Measurements from ENCODE around the gene POLE2. TPM values are rescaled to one million over a fixed set of nuclear protein-coding genes. Genes with fewer than 3 reads are reported as not detected.
"Not testable (repeated sequence)": the region's sequence is repeated elsewhere in the genome, so short reads cannot be mapped to it uniquely, and the experiment has no call there.

Gene POLE2
- total and polyA plus RNA-seq, 11 donors: 0.25 to 3.4 (median 0.96) TPM; not detected in 1

DNA sequence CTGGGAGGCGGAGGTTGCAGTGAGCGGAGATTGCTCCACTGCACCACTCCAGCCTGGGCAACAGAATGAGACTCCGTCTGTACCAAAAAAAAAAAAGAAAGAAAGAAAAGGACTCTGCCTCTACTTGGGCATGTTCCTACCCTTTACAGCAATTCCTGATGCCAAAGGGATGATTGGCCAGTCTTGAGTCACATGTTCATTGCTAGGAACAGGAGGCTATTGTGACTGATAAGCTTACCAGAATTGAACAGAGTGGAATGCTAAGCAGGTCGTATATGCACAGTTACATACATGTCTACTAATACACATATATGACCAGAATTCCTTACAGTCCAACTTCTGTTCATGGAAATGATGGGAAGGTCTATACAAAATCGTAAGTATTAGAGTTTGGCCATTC, 39.2 kb upstream of the POLE2 start:
- Histone ChIP-seq H3K4me1 (no peaks in the 10 kb centered on the region), H3K36me3 (peaks cover 0 to 96% (median 40%) of the 10 kb centered on the region in 9 donors), H3K27ac (no peak overlapping the region), H3K27me3 (no peaks in the 10 kb centered on the region), H3K4me3 (no peak overlapping the region), H3K9me3 (no peaks in the 10 kb centered on the region)
- no peak for TF ChIP-seq POLR2A (IDR thresholded peaks at IDR 0.05)
- TF ChIP-seq, protein P1, sequence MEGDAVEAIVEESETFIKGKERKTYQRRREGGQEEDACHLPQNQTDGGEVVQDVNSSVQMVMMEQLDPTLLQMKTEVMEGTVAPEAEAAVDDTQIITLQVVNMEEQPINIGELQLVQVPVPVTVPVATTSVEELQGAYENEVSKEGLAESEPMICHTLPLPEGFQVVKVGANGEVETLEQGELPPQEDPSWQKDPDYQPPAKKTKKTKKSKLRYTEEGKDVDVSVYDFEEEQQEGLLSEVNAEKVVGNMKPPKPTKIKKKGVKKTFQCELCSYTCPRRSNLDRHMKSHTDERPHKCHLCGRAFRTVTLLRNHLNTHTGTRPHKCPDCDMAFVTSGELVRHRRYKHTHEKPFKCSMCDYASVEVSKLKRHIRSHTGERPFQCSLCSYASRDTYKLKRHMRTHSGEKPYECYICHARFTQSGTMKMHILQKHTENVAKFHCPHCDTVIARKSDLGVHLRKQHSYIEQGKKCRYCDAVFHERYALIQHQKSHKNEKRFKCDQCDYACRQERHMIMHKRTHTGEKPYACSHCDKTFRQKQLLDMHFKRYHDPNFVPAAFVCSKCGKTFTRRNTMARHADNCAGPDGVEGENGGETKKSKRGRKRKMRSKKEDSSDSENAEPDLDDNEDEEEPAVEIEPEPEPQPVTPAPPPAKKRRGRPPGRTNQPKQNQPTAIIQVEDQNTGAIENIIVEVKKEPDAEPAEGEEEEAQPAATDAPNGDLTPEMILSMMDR (IDR thresholded peaks at IDR 0.05): no peak
- DNase-seq: no peak
- intact Hi-C loops (cut with DNase I): no loop called here
- no peak for ATAC-seq
- WGBS, 4 donors: 86 to 91% (median 88%) methylated on average over 5 of the region's 5 CpGs

DNA sequence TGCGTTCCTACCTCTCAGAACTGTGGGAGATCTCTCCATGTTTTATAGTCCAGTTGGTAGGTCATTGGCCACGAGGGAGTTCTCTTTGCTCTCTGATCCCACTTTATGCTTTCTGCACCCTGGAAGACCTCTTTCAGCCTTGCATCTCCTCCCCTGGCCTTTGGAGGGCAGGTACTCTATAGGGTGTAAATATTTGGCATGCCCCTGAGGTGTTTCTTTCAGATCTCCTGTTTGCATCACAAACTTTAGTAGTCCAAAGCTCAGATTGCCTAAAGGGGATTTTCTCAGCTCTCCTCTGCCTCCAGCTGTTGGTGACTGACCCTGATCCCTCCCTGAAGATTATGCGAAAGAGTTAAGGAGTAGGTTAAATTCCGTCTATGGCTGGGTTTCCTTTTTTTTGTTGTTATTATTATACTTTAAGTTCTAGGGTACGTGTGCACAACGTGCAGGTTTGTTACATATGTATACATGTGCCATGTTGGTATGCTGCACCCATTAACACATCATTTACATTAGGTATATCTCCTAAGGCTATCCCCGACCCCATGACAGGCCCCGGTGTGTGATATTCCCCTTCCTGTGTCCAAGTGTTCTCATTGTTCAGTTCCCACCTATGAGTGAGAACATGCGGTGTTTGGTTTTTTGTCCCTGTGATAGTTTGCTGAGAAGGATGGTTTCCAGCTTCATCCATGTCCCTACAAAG, 33.9 kb upstream of the POLE2 start:
- intact Hi-C loops (cut with DNase I); ATAC-seq; H3K27ac ChIP-seq; H3K4me3 ChIP-seq; H3K9me3 ChIP-seq; DNase-seq; H3K4me1 ChIP-seq; H3K27me3 ChIP-seq: not testable (repeated sequence)
- 88 to 90% (median 89%) methylated on average over 9 of the region's 9 CpGs for WGBS, 4 donors
- H3K36me3 ChIP-seq: peaks cover 0 to 93% (median 29%) of the 10 kb centered on the region in 9 donors

DNA sequence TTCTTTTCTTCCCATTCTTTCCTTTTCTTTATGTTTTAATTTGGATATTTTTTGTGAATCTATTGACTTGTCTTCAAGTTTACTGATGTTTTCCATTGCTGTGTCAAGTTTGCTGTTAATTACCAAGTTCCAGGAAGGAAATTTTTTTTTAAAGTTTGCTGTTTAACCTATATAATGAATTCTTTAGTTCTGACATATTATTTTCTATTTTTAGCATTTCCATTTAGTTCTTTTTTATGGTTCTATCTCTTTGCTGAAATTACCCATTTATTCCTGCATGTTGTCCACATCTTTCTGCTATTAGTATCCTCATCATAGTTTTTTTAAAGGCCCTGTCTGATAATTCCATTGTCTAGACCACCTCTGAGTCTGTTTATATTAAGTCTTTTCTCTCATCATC, 32.7 kb upstream of the POLE2 start:
- Histone ChIP-seq H3K36me3 (peaks cover 0 to 88% (median 22%) of the 10 kb centered on the region in 9 donors), H3K9me3 (no peaks in the 10 kb centered on the region)
- intact Hi-C loops (cut with DNase I): no loop called here

DNA sequence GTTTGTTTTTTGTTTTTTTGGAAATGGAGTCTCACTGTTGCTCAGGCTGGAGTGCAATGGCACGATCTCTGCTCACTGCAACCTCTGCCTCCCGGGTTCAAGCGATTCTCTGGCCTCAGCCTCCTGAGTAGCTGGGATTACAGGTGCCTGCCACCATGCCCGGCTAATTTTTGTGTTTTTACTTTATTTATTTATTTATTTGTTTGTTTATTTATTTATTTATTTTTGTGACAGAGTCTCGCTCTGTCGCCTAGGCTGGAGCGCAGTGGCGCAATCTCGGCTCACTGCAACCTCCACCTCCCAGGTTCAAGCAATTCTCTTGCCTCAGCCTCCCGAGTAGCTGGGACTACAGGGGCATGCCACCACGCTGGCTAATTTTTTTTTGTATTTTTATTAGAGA, 23.0 kb upstream of the POLE2 start:
- H3K27me3 ChIP-seq; H3K4me1 ChIP-seq; H3K9me3 ChIP-seq; DNase-seq; H3K4me3 ChIP-seq; intact Hi-C loops (cut with DNase I); ATAC-seq; H3K27ac ChIP-seq: not testable (repeated sequence)
- 96 to 97% (median 97%) methylated on average over 11 of the region's 11 CpGs for WGBS, 4 donors
- peaks cover 0 to 64% (median 18%) of the 10 kb centered on the region in 9 donors for H3K36me3 ChIP-seq

More for the DNA sequence above, 32.7 kb upstream of the POLE2 start:
- Histone ChIP-seq H3K27ac (no peak overlapping the region), H3K4me3 (no peak overlapping the region), H3K27me3 (no peaks in the 10 kb centered on the region), H3K4me1 (no peaks in the 10 kb centered on the region)
- DNase-seq (no peak), ATAC-seq (no peak)
- TF ChIP-seq, protein P1 (IDR thresholded peaks at IDR 0.05): no peak
- TF ChIP-seq POLR2A (IDR thresholded peaks at IDR 0.05): no peak

DNA sequence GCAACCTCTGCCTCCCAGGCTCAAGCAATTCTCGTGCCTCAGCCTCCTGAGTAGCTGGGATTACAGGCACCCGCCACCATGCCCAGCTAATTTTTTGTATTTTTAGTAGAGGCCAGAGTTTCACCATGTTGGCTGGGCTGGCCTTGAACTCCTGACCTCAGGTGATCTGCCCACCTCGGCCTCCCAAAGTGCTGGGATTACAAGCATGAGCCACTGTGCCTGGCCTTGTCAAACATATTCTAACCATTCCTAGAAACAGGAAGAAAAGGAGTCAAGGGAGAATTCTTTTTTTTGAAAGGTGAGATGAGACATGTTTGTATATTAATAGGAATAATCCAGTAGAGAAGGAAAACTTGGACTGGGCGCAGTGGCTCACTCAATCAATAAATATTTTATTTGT, 16.5 kb upstream of the POLE2 start:
- H3K36me3 ChIP-seq: peaks cover 0 to 21% (median 9%) of the 10 kb centered on the region in 9 donors
- H3K4me1 ChIP-seq; H3K27me3 ChIP-seq; H3K4me3 ChIP-seq; H3K9me3 ChIP-seq; DNase-seq; intact Hi-C loops (cut with DNase I); H3K27ac ChIP-seq; ATAC-seq: not testable (repeated sequence)
- WGBS, 4 donors: 89 to 95% (median 91%) methylated on average over 4 of the region's 4 CpGs

DNA sequence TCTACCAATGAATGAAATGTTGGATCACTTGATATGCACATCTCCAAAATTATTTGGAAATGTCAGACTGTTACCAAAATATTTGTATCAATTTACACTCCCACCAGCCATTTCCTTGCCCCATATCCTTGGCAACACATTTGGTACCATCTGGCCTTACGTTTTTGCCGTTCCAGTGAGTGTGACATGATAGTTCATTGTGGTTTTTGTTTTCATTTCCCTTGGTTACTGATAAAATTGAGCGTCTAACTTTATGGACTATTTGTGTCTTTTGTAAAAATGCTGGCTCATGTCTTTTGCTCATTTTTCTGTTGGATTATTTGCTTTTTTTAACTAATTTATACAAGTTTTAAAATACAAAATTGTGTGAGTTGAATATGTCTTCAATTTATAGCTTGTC, 16.0 kb upstream of the POLE2 start:
- no peak overlapping the region for H3K4me3 ChIP-seq
- TF ChIP-seq, protein P1 (IDR thresholded peaks at IDR 0.05): no peak
- TF ChIP-seq POLR2A (IDR thresholded peaks at IDR 0.05): no peak
- H3K27me3 ChIP-seq: no peaks in the 10 kb centered on the region
- no peaks in the 10 kb centered on the region for H3K4me1 ChIP-seq
- 61 to 70% (median 64%) methylated on average over 3 of the region's 3 CpGs for whole genome bisulfite sequencing, 4 donors
- no peaks in the 10 kb centered on the region for H3K9me3 ChIP-seq
- intact Hi-C loops (cut with DNase I): no loop called here
- no peak for ATAC-seq
- H3K27ac ChIP-seq: no peak overlapping the region
- peaks cover 0 to 17% (median 9%) of the 10 kb centered on the region in 9 donors for H3K36me3 ChIP-seq
- no peak for DNase-seq
